ENCODE data around the gene PSMD14.

GRCh38 chr2:161374446-161374845 is 66.2 kb downstream of the PSMD14 start:
- no peak for TF ChIP-seq ZNF619 (CRISPR knock-in tag; IDR thresholded peaks at IDR 0.05)
- TF ChIP-seq, protein P1, sequence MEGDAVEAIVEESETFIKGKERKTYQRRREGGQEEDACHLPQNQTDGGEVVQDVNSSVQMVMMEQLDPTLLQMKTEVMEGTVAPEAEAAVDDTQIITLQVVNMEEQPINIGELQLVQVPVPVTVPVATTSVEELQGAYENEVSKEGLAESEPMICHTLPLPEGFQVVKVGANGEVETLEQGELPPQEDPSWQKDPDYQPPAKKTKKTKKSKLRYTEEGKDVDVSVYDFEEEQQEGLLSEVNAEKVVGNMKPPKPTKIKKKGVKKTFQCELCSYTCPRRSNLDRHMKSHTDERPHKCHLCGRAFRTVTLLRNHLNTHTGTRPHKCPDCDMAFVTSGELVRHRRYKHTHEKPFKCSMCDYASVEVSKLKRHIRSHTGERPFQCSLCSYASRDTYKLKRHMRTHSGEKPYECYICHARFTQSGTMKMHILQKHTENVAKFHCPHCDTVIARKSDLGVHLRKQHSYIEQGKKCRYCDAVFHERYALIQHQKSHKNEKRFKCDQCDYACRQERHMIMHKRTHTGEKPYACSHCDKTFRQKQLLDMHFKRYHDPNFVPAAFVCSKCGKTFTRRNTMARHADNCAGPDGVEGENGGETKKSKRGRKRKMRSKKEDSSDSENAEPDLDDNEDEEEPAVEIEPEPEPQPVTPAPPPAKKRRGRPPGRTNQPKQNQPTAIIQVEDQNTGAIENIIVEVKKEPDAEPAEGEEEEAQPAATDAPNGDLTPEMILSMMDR (CRISPR knock-in tag; IDR thresholded peaks at IDR 0.05), result no peak
- no peak for TF ChIP-seq JARID2 (CRISPR knock-in tag; IDR thresholded peaks at IDR 0.05; ENCODE audit: insufficient replicate concordance)
- no peak for TF ChIP-seq ZHX1 (CRISPR knock-in tag; IDR thresholded peaks at IDR 0.05; ENCODE audit: low read depth)
- no peak for TF ChIP-seq ZNF577 (CRISPR knock-in tag; IDR thresholded peaks at IDR 0.05; ENCODE audit: borderline replicate concordance, low read depth)
- TF ChIP-seq, protein P2, sequence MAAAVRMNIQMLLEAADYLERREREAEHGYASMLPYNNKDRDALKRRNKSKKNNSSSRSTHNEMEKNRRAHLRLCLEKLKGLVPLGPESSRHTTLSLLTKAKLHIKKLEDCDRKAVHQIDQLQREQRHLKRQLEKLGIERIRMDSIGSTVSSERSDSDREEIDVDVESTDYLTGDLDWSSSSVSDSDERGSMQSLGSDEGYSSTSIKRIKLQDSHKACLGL (CRISPR knock-in tag; IDR thresholded peaks at IDR 0.05), result no peak
- TF ChIP-seq EZH2 (conservative IDR thresholded peaks at IDR 0.05; ENCODE audit: low read depth, low read length), result no peak
- no peak for TF ChIP-seq ZNF747 (CRISPR knock-in tag; IDR thresholded peaks at IDR 0.05; ENCODE audit: borderline replicate concordance)
- no peak for TF ChIP-seq ZFP41 (CRISPR knock-in tag; IDR thresholded peaks at IDR 0.05; ENCODE audit: borderline replicate concordance)
- TF ChIP-seq MAFK (conservative IDR thresholded peaks at IDR 0.05 in 1 of 2, IDR thresholded peaks at IDR 0.05 in 1 of 2; ENCODE audit: low read length in 2 of 2), result no peak
- TF ChIP-seq, protein P3, sequence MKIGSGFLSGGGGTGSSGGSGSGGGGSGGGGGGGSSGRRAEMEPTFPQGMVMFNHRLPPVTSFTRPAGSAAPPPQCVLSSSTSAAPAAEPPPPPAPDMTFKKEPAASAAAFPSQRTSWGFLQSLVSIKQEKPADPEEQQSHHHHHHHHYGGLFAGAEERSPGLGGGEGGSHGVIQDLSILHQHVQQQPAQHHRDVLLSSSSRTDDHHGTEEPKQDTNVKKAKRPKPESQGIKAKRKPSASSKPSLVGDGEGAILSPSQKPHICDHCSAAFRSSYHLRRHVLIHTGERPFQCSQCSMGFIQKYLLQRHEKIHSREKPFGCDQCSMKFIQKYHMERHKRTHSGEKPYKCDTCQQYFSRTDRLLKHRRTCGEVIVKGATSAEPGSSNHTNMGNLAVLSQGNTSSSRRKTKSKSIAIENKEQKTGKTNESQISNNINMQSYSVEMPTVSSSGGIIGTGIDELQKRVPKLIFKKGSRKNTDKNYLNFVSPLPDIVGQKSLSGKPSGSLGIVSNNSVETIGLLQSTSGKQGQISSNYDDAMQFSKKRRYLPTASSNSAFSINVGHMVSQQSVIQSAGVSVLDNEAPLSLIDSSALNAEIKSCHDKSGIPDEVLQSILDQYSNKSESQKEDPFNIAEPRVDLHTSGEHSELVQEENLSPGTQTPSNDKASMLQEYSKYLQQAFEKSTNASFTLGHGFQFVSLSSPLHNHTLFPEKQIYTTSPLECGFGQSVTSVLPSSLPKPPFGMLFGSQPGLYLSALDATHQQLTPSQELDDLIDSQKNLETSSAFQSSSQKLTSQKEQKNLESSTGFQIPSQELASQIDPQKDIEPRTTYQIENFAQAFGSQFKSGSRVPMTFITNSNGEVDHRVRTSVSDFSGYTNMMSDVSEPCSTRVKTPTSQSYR (CRISPR knock-in tag; IDR thresholded peaks at IDR 0.05; ENCODE audit: borderline replicate concordance), result no peak
- TF ChIP-seq POLR2AphosphoS2 (IDR thresholded peaks at IDR 0.05; ENCODE audit: low read depth, low read length), result no peak

All from HepG2 (cell line).